HAP-1 (cell line): ENCODE measurements around the gene TMEM247.
A peak's percentile ranks its signal among the peaks of the same experiment; 100 is the strongest.
"Not testable (repeated sequence)": the region's sequence is repeated elsewhere in the genome, so short reads cannot be mapped to it uniquely, and the experiment has no call there.

Source experiments
- DNase-seq, 2 experiments: peaks; one replicate each; pipeline ENCODE4 v3.0.0-alpha.2; 2016 to 2020; ENCODE audit warnings: low spot score in 2 of 2
- H3K27me3 ChIP-seq: fragments of 250-450 bp; sonication (Bioruptor Pico); 2 replicates; pipeline ENCODE4 v1.5.1; 2020; ENCODE audit warnings: low read depth, mild to moderate bottlenecking, moderate library complexity
- H3K36me3 ChIP-seq: fragments of 250-450 bp; sonication (Bioruptor Pico); replicated peaks from 2 replicates; pipeline ENCODE4 v1.5.1; 2020; ENCODE audit warnings: mild to moderate bottlenecking
- H3K4me1 ChIP-seq: fragments of 250-450 bp; sonication (Bioruptor Pico); 2 replicates; pipeline ENCODE4 v1.5.1; 2020; ENCODE audit warnings: mild to moderate bottlenecking
- H3K4me3 ChIP-seq: fragments of 250-450 bp; sonication (Bioruptor Pico); 2 replicates; pipeline ENCODE4 v1.5.1; 2020; ENCODE audit warnings: mild to moderate bottlenecking, moderate library complexity
- H3K9me3 ChIP-seq: fragments of 250-450 bp; sonication (Bioruptor Pico); 2 replicates; pipeline ENCODE4 v1.5.1; 2020; ENCODE audit warnings: mild to moderate bottlenecking, moderate library complexity
- in situ Hi-C: fragments of 300-500 bp; cut with MboI; formaldehyde crosslinking; loops from 3 replicates; pipeline ENCODE4 v1.14.3; 2020; ENCODE audit warnings: low sequenced_read_pairs, inconsistent platforms, mixed read lengths

TMEM247 gene

DNA sequence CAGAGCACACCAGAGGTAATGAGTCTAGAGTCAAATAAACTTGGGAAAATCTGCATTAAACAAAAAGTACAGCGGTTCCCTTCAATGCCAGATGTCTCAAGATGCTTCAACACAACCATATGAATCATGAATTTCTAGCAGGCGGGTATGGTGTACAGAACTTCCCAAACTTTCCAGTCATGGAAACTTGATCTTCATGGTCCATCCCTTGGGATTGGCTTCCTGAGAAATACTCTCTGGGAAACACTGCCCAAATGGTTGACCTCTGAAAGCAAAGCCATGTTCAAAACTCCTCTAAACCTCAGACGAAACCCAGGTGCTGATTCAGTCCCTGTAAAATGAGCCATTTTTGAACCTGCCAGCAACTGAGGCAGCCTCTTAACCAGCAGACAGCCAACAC, 16.4 kb upstream of the TMEM247 start:
- Histone ChIP-seq H3K4me3 (no peak overlapping the region), H3K36me3 (no peaks in the 10 kb centered on the region), H3K4me1 (no peaks in the 10 kb centered on the region), H3K27me3 (no peaks in the 10 kb centered on the region), H3K9me3 (no peaks in the 10 kb centered on the region)
- no peak for DNase-seq
- in situ Hi-C loops, result no loop called here

DNA sequence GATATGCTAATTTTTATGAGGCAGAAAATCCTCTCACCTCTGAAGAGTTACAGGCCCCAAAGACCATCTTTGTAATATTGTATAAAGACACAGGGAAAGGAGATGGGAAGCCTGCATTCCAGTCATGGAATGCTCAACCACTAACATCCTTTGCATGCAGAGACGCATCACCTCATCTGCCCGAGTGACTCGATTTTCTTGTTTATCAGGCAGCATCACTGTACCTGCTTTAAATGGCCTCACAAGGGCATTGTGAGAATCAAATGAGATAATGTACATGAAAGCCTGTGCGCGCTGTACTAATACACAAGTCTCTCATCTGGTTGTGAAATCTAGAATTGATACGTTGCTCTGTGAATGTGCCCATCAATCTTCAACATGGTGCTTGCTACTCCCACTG, 10.2 kb upstream of the TMEM247 start:
- in situ Hi-C loops, result no loop called here
- Histone ChIP-seq H3K36me3 (no peaks in the 10 kb centered on the region), H3K4me3 (no peak overlapping the region), H3K27me3 (no peaks in the 10 kb centered on the region), H3K4me1 (peaks cover 8% of the 10 kb centered on the region), H3K9me3 (0 out of 2 replicates have a peak, but pooled peaks cover 2% of the 10 kb centered on the region)
- DNase-seq, result no peak

GRCh38 chr2:46469700-46470099, 9.7 kb upstream of the TMEM247 start:
- H3K27me3 ChIP-seq, result no peaks in the 10 kb centered on the region
- H3K36me3 ChIP-seq, result no peaks in the 10 kb centered on the region
- in situ Hi-C loops, result no loop called here
- 0 out of 2 replicates have a peak, but pooled peaks cover 2% of the 10 kb centered on the region for H3K9me3 ChIP-seq
- H3K4me3 ChIP-seq, result no peak overlapping the region
- DNase-seq, result no peak
- H3K4me1 ChIP-seq, result peaks cover 8% of the 10 kb centered on the region

GRCh38 chr2:46470114-46470628, 9.2 kb upstream of the TMEM247 start:
- Histone ChIP-seq H3K4me3 (no peak overlapping the region), H3K27me3 (no peaks in the 10 kb centered on the region), H3K36me3 (no peaks in the 10 kb centered on the region), H3K4me1 (peaks cover 8% of the 10 kb centered on the region), H3K9me3 (0 out of 2 replicates have a peak, but pooled peaks cover 2% of the 10 kb centered on the region)
- no peak for DNase-seq
- in situ Hi-C loops, result no loop called here

DNA sequence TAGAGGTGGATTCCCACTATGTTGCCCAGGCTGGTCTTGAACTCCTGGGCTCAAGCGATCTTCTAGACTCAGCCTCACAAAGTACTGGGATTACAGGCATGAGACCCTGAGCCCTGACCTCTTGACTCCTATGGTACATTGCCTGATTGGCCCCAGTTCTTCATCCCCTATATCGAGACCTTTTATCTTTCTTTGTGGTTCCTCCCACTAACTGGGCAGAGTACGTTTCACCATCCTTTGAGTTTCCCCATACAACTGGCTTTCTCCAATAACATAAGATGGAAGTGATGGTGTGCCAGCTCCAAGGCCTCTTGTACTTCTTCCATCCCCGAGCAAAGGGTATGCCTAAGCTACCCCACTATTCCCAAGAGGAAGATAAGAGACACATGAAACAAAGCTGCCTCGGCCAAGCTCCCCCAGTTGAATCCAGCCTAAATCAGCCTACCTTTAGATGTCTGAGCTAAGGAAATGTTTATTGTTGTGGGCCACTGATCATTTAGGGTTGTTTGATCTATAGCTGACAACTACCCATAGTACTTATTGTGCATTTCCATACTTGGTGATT, 8.3 kb upstream of the TMEM247 start:
- Histone ChIP-seq H3K9me3 (0 out of 2 replicates have a peak, but pooled peaks cover 2% of the 10 kb centered on the region), H3K36me3 (no peaks in the 10 kb centered on the region), H3K4me1 (peaks cover 8% of the 10 kb centered on the region), H3K27me3 (no peaks in the 10 kb centered on the region), H3K4me3 (no peak overlapping the region)
- DNase-seq, result no peak
- in situ Hi-C loops, result no loop called here

- peaks cover 8% of the 10 kb centered on the region for H3K4me1 ChIP-seq
- H3K27me3 ChIP-seq, result no peaks in the 10 kb centered on the region
- no peak overlapping the region for H3K4me3 ChIP-seq
- in situ Hi-C loops, result no loop called here
- no peak for DNase-seq
- no peaks in the 10 kb centered on the region for H3K36me3 ChIP-seq
- 0 out of 2 replicates have a peak, but pooled peaks cover 5% of the 10 kb centered on the region for H3K9me3 ChIP-seq
Observed at GRCh38 chr2:46471697-46472096, 7.7 kb upstream of the TMEM247 start.

- H3K9me3 ChIP-seq, H3K27me3 ChIP-seq, H3K4me1 ChIP-seq, H3K36me3 ChIP-seq, in situ Hi-C loops, DNase-seq, H3K4me3 ChIP-seq: not testable (repeated sequence)
Observed at GRCh38 chr2:46472165-46472564, 7.2 kb upstream of the TMEM247 start.

- H3K36me3 ChIP-seq, in situ Hi-C loops: not testable (repeated sequence)
Observed at GRCh38 chr2:46477462-46477861, 1.9 kb upstream of the TMEM247 start.

GRCh38 chr2:46477925-46478324, 1.4 kb upstream of the TMEM247 start:
- in situ Hi-C loops, result no loop called here
- peaks cover 4% of the 10 kb centered on the region; the same call in 1 of the 2 replicates for H3K27me3 ChIP-seq
- peaks cover 9% of the 10 kb centered on the region for H3K4me1 ChIP-seq
- peaks cover 5% of the 10 kb centered on the region; the same call in 1 of the 2 replicates for H3K9me3 ChIP-seq
- H3K36me3 ChIP-seq, result no peaks in the 10 kb centered on the region
- no peak for DNase-seq
- no peak overlapping the region for H3K4me3 ChIP-seq

More at GRCh38 chr2:46477462-46477861, 1.9 kb upstream of the TMEM247 start:
- H3K4me1 ChIP-seq, H3K27me3 ChIP-seq, H3K9me3 ChIP-seq: not testable (repeated sequence)
- peak overlapping the region; percentile 3; the same call in 1 of the 2 replicates for H3K4me3 ChIP-seq
- peak in 1 of 2 experiments; percentile 76 for DNase-seq

- Histone ChIP-seq H3K4me3 (no peak overlapping the region), H3K9me3 (peaks cover 5% of the 10 kb centered on the region; the same call in 1 of the 2 replicates), H3K36me3 (no peaks in the 10 kb centered on the region), H3K27me3 (peaks cover 4% of the 10 kb centered on the region; the same call in 1 of the 2 replicates), H3K4me1 (peaks cover 9% of the 10 kb centered on the region)
- no peak for DNase-seq
- in situ Hi-C loops, result no loop called here
Observed at GRCh38 chr2:46480562-46480961, 1.2 kb downstream of the TMEM247 start.

GRCh38 chr2:46481198-46482193, 2.1 kb downstream of the TMEM247 start:
- in situ Hi-C loops, result no loop called here

GRCh38 chr2:46482490-46482889, 3.1 kb downstream of the TMEM247 start:
- H3K27me3 ChIP-seq, result peaks cover 4% of the 10 kb centered on the region; the same call in 1 of the 2 replicates
- H3K4me3 ChIP-seq, result no peak overlapping the region
- no peak for DNase-seq
- in situ Hi-C loops, result no loop called here
- H3K4me1 ChIP-seq, result peaks cover 9% of the 10 kb centered on the region
- peaks cover 2% of the 10 kb centered on the region; the same call in 1 of the 2 replicates for H3K9me3 ChIP-seq
- H3K36me3 ChIP-seq, result no peaks in the 10 kb centered on the region

More at GRCh38 chr2:46481198-46482193, 2.1 kb downstream of the TMEM247 start:
- peaks cover 9% of the 10 kb centered on the region for H3K4me1 ChIP-seq
- peaks cover 4% of the 10 kb centered on the region; the same call in 1 of the 2 replicates for H3K27me3 ChIP-seq
- no peaks in the 10 kb centered on the region for H3K36me3 ChIP-seq
- H3K9me3 ChIP-seq, result peaks cover 2% of the 10 kb centered on the region; the same call in 1 of the 2 replicates
- H3K4me3 ChIP-seq, result no peak overlapping the region
- DNase-seq, result no peak

DNA sequence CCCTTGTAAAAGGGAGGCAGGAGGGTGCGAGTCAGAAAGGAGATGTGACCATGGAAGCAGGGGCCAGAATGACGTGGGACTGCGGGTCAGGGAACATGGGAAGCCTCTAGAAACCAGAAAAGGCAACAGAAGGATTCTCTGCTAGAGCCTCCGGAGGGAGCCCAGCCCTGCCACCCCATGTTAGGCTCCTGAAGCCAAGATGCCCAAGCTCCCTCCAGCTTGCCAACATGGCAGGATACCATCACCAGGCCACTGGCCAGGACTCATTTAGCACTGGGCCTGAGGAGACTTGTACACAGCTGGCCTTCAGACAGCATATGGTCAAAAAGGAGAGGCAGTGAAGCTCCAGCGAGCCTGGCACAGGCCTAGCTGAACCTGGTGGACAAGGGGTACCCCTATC, 5.6 kb downstream of the TMEM247 start:
- Histone ChIP-seq H3K4me1 (no peaks in the 10 kb centered on the region), H3K9me3 (no peaks in the 10 kb centered on the region)
- in situ Hi-C loops, result no loop called here

More for the DNA sequence above, 5.6 kb downstream of the TMEM247 start:
- Histone ChIP-seq H3K4me3 (no peak overlapping the region), H3K36me3 (no peaks in the 10 kb centered on the region), H3K27me3 (peaks cover 4% of the 10 kb centered on the region; the same call in 1 of the 2 replicates)
- no peak for DNase-seq
